ENCODE results near the gene MAGI2. TPM values are rescaled to one million over a fixed set of nuclear protein-coding genes. Genes with fewer than 3 reads are reported as not detected.
"Not testable (repeated sequence)": the region's sequence is repeated elsewhere in the genome, so short reads cannot be mapped to it uniquely, and the experiment has no call there.

The MAGI2 gene
- total RNA-seq, 2 donors from 2014 or later: 17.9 to 21.0 TPM

GRCh38 chr7:78019447-78020135 lies 1433.9 kb downstream of the MAGI2 start:
- intact Hi-C loops (cut with DNase I): loop anchor here in 1 of 2 donors (10.0 kb wide), 1 partner anchor 1155 kb away; no protein-coding TSS in a partner anchor
- peak; percentile 98 for DNase-seq (ENCODE audit: low spot score)

- peak; percentile 84 for DNase-seq (ENCODE audit: low spot score)
- intact Hi-C loops (cut with DNase I): no loop called here
These were observed 1434.6 kb downstream of the MAGI2 start for GRCh38 chr7:78018641-78019446.

- intact Hi-C loops (cut with DNase I): no loop called here
- DNase-seq (ENCODE audit: low spot score): no peak
These were observed 1435.8 kb downstream of the MAGI2 start for GRCh38 chr7:78017591-78018100.

- no peak for DNase-seq (ENCODE audit: low spot score)
- intact Hi-C loops (cut with DNase I): no loop called here
These were observed 1437.8 kb downstream of the MAGI2 start for GRCh38 chr7:78015574-78016260.

DNA sequence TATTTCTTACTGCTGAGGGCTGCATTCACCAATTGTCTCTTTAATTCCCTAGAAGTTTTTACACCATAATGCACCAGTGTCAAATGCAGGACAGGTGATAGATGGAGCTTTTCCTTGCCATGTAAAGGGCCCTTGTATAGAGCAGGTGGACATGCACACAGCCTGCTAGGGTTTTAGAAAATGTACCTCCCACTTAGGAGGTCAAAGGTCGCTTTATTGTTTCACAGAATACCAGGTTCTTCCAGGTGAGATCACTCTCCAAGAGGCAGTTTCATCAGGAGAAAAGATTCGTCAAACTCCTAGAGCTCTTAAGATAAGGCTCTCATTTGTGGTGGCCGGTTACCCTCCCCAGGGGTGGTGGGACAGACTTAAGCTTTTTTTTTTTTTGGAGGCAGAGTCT lies 1439.1 kb downstream of the MAGI2 start:
- intact Hi-C loops (cut with DNase I): no loop called here
- DNase-seq (ENCODE audit: low spot score): no peak

GRCh38 chr7:78013386-78013785 lies 1440.1 kb downstream of the MAGI2 start:
- intact Hi-C loops (cut with DNase I): no loop called here
- no peak for DNase-seq (ENCODE audit: low spot score)

DNA sequence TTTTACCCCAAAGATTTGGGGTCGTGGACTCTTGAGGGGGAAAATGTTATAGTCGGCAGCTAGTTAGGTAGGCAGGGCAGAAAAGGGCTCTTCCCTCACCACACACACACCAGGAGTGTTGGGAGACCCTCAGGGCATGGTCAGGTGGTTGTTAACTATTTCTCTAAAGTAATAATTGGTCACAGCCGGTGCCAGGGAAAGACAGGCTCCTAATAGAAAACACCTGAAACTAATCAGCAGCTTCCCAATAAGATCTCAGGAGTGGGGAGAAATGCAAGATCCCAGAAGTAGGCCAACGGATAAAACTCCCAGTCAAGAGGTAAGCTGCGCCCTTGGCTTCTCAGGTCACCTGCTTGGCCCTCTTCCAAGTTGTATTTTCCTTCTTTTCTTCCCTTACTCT lies 1441.8 kb downstream of the MAGI2 start:
- intact Hi-C loops (cut with DNase I): no loop called here
- DNase-seq (ENCODE audit: low spot score): no peak

DNA sequence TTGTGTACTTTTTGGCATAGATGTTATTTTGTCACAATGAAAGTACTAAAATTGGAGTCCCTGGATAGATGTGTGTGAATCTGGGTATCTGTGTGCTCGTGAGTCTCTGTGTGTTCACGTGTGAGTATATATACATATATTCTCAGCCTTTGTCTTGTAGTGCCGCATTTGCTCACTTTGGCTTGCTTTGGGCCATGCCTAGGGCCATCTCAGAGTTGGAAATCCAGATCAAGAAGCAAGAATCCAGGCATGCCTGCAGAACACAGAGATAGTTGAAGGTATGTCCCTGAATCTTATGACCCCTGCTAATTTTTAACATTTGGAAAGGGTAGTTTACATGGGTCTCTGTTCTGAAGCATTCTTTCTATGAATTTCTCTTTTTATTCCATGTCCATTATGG lies 1446.2 kb downstream of the MAGI2 start:
- intact Hi-C loops (cut with DNase I): loop anchor here in 1 of 2 donors (10.0 kb wide), 1 partner anchor 52 kb away; no protein-coding TSS in a partner anchor
- no peak for DNase-seq (ENCODE audit: low spot score)

DNA sequence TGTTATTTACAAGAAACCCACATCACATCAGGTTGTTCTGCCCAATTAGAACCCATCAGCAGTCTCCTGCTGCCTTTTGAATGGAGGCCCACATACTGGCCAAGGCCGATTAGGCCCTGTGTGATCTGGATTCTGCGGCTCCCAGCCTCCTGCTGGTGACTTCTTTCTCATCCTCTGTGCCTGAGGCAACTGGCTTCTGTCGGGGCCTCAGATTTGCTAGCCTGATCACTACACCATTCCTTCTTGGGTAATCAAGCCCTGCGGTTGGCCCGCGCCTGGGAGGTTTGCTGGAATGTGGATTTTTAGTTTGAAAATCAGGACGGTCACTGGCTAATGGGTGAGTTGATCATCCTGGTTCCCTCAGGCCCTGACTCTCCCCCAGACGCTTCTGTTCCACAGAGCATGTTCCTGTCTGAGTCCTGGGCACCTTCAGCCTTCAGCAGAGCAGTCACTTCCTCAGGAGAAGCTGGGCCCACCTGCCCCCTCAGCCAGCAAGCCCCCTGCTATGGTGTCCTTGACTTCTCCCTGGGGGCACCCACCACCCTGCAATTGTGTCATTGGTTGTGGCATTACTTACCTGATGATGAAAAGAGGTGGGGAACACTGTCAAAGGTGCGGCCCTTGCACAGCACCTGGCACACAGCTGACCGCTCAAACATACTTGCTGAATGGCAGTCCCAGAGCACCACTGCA lies 1447.3 kb downstream of the MAGI2 start:
- intact Hi-C loops (cut with DNase I): loop anchor here in 1 of 2 donors (10.0 kb wide), 1 partner anchor 51 kb away; no protein-coding TSS in a partner anchor
- no peak for DNase-seq (ENCODE audit: low spot score)

DNA sequence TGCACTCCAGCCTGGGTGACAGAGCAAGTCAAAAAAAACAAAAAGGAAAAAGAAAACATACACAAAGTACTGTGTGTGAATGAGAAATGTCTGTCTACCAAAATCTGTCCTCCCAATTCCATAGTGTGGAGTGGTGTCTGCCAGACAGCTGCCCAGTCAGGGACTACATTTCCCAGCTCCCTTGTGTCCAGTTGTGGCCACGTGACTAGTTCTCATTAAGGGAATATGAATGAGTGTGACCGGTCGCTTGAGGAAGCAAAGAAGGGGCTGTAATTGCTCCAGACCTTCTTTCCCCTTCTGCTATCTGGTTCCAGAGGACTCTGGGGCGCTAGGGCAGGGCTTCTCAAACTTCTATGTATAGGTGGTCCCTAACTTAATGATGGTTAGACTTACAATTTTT lies 1450.8 kb downstream of the MAGI2 start:
- no peak for DNase-seq (ENCODE audit: low spot score)
- intact Hi-C loops (cut with DNase I): loop anchor here in 1 of 2 donors (10.0 kb wide), 1 partner anchor 48 kb away; no protein-coding TSS in a partner anchor

- intact Hi-C loops (cut with DNase I): loop anchor here in 1 of 2 donors (10.0 kb wide), 1 partner anchor 47 kb away; no protein-coding TSS in a partner anchor
- no peak for DNase-seq (ENCODE audit: low spot score)
These were observed 1451.4 kb downstream of the MAGI2 start for GRCh38 chr7:78002021-78002420.

DNA sequence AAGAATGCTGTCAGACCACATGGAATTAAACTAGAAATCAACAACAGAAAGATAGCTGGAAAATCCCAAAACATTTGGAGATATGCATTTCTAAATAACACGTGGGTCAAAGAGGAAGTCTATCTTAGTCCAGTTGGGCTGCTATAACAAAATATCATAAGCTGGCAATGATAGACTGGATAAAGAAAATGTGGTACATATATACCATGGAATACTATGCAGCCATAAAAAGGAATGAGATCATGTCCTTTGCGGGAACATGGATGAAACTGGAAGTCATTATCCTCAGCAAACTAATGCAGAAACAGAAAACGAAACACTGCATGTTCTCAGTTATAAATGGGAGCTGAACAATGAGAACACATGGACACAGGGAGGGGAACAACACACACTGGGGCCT lies 1454.3 kb downstream of the MAGI2 start:
- intact Hi-C loops (cut with DNase I); DNase-seq (ENCODE audit: low spot score): not testable (repeated sequence)

DNA sequence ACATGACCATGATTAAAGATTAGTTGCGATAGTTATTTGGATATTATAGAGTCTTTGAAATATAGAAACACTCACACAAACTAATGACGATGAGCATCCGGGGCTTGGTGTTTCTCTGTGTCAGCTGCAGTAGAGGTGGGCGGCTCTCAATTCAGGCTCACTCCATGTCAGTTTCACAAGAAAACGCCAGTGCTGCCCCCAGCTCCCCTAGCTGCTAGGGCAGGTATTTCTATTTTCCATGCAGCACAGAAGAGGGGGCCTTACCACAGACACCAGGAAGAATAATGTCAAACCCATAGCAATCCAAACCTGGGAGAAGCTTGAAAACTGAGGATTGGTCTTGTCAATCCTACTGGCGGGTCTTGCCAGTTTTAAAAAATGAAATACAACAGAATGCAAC lies 1457.8 kb downstream of the MAGI2 start:
- DNase-seq (ENCODE audit: low spot score): no peak
- intact Hi-C loops (cut with DNase I): no loop called here

- no peak for DNase-seq (ENCODE audit: low spot score)
- intact Hi-C loops (cut with DNase I): no loop called here
These were observed 1459.6 kb downstream of the MAGI2 start for GRCh38 chr7:77993838-77994237.

- intact Hi-C loops (cut with DNase I): no loop called here
These were observed 1461.8 kb downstream of the MAGI2 start for GRCh38 chr7:77991656-77992055.

GRCh38 chr7:77989981-77990566 lies 1463.4 kb downstream of the MAGI2 start:
- DNase-seq (ENCODE audit: low spot score): no peak
- intact Hi-C loops (cut with DNase I): no loop called here

More at GRCh38 chr7:77991656-77992055, 1461.8 kb downstream of the MAGI2 start:
- DNase-seq (ENCODE audit: low spot score): no peak

GRCh38 chr7:77985974-77986339 lies 1467.5 kb downstream of the MAGI2 start:
- intact Hi-C loops (cut with DNase I): no loop called here
- no peak for DNase-seq (ENCODE audit: low spot score)

DNA sequence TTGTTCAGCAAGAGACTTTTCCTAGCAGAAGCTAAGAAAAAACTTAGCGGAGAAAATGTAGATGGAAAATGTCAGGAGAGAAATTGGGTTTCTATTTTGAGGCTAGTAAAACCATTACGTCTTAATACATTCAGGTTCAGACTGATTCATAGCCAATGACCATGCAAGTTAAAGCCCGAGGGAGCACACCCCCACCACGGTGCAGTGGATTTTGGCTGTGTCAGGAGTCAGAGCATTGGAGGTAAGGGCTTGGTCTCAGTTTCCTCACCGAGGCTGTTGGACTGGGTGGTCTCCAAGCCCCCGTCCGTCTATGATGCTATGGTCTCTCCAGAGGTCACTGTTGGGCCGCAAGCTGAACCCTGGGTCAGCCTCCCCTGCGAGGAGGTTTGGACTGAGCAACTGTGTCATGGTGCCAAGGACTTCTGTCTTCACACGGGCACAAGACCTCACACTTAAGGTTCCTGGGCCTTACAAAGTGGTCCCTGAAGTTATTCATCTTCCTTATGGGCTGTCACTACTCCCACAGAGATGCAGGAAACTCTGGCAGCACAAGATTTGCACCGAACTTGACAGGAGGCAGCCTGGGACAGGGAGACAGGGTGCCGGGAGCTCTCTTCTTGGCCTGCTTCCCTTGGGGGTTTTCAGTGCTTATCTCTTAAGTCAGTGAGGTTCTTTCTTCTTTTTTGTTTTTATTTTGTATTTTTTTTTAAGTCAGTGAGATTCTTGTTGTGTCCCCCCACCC lies 1468.1 kb downstream of the MAGI2 start:
- intact Hi-C loops (cut with DNase I): no loop called here

More for the DNA sequence above, 1468.1 kb downstream of the MAGI2 start:
- DNase-seq (ENCODE audit: low spot score): no peak

All from posterior vena cava (tissue), 2 donors.